Eye (tissue), 1 donor: ENCODE measurements around the gene UMODL1.
A peak's percentile ranks its signal among the peaks of the same experiment; 100 is the strongest.
"Not testable (repeated sequence)": the region's sequence is repeated elsewhere in the genome, so short reads cannot be mapped to it uniquely, and the experiment has no call there.

ENCODE experiments used
- DNase-seq: peaks from one replicate; pipeline ENCODE4 v3.0.0-alpha.2; 2015

The UMODL1 gene

DNA sequence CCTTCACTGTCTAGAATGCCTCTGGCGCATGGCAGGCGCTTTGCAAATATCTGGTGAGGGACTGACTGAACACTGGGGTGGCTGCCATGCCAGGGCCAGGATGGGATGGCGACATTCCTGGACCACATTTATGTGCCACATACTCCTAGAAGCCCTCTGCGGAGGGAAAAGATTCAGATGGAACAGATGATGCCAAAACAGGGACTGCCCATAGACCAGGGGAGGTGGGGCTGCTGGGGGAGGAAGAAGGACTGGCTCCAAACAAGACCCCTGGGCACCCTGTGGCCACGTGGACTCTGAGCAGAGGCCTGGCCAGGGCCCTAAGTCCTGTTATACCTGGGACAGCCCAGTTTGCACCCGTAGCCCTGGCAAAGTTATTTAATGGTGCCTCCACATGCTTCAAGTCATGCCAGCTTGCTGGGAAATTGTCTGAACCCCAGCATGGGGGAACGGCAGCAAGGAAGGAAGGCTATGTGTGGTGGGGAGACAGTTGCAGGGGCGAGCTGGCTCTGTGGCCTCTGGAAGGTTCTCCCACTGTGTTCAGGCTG is 44.1 kb downstream of the UMODL1 start:
- no peak for DNase-seq

DNA sequence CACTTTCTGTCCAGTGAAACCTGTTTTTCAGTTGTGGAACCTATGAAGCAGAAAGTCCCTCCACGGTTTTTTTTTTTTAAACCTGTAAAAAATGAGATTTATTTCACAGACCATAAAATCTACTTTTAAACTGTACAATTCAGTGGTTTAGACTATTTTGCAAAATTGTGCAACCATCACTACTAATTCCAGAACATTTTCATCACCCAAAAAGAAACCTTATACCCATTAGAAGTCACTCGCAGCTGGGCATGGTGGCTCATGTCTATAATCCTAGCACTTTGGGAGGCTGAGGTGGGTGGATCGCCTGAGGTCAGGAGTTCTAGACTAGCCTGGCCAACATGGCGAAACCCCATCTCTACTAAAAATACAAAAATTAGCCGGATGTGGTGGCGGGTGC is 45.4 kb downstream of the UMODL1 start:
- DNase-seq: not testable (repeated sequence)

DNA sequence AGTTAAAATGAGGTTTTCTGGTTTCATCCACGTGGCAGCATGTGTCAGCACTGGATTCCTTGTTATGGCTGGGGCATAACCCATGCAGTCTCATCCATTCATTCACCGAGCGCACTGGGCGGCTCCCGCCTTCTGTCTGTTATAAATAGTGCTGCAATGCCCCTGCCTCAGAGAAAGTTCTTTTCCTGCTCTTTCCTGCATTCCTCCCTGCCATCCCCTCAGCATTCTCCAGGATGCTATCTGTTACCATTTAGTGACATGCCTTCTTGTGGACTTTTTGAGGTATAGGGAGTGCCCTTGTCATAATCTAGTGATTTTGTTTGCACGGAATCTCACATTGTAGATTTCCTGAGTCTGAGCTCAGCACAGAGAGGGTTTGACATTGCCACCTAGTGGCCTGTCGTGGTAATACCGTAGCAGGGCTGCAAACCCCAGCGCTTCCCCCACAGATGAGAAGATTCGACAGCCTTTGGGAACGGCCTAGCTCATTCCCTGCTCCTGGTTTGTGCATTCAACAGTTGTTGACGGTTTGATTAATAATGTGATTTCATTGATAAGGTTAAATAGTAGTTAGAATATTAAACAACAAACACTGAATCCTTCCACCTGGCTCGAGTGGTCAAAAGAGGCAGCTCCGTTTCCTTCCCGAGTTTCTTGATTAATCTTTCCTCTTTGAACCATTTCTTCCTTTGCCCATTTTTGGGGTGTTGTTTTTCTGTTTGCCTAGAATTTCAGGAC is 46.3 kb downstream of the UMODL1 start:
- DNase-seq: peak; percentile 95

DNA sequence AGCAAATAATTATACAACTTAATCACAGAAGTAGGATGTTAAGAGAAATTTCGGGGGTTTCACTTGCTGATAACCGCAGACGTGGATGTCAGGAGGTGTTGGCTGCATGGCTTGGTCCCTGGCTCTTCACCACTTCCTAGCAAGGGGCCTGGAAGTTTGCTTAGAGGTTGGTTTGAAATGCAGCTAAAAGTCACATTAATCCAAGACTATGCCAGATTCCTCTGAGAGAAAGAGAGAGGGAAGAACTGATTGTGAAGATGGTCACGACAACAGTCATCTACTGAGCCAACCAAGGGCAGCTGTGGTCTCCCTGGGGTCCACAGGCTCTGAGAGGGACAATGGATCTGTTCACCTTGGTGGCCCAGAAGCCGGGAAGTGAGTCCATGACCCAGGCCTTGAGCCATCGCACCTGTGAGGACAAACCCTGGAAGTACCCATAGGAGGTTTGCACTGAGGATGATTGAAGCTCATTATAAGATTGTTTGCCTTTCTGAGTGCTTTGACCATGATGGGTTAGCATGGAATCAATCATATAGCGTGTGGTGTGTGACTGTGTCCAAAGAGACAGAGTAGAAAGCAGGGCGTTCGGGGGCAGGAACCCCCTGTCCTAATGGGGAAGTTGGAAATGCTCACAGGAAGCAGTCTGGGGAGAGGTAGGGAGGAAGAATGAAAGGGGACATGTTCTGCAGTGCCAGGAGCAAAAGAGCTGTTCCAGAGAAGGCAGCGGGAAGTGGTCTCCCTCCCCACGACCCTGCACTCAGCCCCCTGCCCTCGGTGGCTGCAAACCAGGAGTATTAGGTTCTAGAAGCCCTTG is 47.1 kb downstream of the UMODL1 start:
- no peak for DNase-seq

DNA sequence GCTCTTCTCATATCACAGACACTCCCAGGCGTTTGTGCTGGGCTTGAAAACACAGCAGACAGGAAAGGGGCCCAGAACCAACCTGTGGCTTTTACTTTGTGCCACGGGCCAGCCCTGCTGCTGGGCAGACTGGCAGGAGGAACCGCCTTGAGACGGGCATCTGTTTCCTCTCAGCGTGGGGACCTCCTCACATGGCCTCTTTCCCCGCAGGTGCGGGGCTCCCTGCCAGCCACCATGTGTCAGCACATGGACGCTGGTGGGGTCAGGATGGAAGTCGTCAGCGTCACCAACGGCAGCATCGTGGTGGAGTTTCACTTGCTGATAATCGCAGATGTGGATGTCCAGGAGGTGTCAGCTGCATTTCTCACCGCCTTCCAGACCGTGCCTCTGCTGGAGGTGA is 47.8 kb downstream of the UMODL1 start:
- DNase-seq: no peak

DNA sequence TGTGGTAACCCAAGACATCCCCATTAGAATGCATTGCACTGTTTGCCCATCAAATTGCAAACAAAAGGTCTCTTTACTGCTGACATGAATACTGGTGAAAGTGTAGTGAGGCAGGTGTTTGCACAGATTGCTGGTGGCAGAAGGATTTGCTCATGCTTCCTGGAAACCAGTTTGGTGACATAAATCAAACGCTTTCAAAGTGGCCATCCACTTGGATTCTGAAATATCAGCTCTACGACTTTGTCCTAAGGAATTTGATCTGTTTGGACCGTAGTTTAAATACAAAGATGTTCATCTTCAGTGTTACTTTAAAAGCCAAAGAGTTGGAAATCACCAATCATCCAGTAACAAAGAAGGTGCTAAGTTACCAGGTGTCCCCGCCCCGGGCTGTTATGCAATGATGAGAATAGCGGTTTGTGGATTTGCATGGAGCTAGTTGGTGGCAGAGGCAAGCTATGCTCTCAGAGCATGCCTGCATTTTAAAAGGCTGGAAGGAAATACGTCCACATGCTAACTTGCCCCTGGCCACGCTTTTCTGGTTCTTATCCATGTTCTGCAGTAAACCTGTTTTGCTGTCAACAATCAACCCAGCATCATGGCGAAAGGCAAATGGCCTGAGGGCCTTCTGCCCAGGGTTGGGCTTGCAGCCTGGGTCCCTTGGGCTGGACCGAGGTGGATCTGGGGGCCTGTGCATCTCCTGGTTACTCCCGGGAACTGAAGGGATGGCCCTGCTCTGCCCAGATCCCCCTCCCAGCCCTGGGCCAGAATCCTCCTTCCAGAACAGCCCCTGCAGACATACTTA is 49.2 kb downstream of the UMODL1 start:
- no peak for DNase-seq

DNA sequence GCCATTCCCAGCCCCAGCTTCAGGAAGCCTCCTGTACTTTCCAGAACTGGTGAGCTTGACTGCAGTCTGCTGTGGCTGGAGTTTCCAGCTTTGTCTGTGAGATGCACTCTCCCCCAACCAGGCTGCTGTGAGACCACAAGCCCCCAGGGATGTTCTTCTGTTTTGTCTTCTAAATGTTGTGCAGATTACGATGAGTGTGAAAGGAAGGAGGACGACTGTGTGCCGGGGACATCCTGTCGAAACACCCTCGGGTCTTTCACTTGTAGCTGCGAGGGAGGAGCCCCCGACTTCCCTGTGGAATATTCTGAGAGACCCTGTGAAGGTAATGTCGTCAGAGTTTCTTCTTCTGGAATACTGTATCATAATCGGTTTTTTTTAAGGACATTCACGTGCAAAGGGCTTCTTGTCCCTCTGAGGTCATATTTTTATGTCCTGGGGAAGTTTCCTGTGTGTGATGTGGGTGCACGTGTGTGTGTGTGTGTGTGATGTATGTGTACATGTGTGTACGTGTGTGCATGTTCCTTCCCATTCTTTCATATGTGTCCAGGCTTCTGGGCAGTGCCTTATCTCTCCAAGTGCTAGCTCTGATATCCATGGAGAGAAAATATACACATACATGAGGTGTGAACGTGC is 49.9 kb downstream of the UMODL1 start:
- DNase-seq: no peak

DNA sequence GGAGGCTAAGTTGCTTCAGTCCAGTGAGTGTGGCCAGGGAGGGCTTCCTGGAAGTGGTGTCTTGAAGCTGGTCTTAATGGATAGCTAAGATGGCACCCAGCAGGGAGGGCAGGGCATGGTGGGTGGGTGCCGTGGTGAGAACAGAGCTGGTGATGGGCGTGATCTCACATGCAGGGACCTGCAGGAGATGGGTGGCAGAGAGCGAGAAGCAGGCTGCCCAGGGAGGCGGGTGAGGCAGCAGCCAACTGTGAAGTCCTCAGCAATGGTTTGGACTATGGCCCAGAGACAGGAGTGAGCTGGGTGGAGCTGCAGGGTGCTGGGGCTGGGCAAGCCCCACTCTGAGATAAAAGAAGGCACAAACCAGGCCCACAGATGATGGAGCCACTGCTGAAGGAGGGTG is 50.7 kb downstream of the UMODL1 start:
- DNase-seq: no peak

DNA sequence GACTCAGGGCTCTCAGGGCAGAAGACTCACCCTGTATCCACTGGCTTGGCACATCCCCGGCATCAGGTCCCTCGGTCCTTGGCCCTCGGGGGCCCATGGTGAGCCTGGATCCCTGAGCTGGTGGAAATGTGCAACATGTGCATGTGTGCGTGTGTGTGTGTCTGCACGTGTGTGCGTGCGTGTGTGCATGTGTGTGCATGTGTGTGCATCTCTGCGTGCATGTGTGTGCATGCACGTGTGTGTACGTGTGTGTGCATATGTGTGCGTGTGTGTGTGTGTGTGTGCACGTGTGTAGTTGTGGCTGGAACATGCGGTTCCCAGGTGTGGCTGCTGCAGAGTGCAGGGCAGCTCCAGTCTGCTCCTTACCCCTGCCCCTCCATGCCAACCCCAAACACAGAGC is 51.3 kb downstream of the UMODL1 start:
- DNase-seq: no peak

DNA sequence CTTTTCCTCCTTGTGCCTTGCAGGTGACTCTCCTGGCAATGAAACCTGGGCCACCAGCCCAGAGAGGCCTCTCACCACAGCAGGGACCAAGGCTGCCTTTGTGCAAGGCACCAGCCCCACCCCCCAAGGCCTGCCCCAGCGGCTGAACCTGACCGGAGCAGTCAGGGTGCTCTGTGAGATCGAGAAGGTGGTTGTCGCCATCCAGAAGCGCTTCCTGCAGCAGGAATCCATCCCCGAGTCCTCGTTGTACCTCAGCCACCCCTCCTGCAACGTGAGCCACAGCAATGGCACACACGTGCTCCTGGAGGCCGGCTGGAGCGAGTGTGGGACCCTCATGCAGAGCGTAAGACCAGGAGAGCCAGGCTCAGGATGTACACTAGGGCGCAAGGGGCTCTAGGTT is 51.7 kb downstream of the UMODL1 start:
- no peak for DNase-seq

DNA sequence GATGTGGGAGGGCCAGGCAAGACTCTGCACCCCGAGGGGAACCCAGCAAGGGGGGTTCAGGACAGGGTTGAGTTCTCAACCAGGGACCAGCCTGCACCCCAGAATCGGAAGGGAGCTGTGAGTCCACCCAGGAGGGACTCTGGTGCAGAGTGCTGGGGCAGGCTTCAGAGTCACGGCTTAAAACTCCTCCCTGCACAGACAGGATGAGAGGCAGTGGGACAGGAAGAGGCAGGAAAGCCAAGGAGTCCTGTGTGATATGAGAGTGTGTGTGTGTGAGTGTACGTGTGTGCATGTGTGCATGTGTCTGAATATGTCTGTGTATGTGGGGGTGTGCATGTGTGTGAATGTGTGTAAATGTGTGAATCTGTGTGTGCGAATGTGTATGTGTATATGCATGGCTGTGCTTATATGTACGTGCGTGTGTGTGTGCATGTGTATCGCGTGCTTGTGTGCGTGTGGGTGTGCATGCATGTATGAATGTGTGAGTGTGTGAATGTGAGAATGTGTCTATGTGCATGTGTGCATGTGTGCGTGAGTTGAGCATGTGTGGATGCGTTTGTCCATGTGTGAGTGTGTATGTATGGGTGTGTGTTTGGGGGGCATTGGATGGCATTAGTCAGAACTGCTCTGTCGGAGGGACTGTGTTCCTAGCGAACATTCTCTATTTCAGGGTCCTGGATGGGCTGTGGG is 52.2 kb downstream of the UMODL1 start:
- no peak for DNase-seq

DNA sequence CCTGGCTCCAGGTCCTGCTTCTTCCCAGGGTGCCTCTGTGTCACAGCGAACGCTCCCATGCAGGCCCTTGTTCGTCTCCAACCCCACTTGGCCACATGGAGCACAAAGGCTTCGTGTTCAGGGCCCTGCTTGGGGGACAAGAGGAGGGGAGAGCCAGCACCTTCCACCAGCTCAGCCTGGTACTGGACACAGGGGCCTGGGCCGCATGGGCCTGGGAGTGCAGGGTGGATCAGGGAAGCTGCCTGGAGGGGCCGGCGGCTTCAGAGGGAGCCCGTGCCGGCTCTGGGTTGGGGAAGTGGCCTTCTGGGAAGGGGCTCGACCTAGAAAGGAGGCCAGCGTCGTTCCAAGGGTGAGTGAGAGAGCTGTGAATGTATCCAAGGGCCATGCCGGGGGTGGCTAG is 53.0 kb downstream of the UMODL1 start:
- no peak for DNase-seq

DNA sequence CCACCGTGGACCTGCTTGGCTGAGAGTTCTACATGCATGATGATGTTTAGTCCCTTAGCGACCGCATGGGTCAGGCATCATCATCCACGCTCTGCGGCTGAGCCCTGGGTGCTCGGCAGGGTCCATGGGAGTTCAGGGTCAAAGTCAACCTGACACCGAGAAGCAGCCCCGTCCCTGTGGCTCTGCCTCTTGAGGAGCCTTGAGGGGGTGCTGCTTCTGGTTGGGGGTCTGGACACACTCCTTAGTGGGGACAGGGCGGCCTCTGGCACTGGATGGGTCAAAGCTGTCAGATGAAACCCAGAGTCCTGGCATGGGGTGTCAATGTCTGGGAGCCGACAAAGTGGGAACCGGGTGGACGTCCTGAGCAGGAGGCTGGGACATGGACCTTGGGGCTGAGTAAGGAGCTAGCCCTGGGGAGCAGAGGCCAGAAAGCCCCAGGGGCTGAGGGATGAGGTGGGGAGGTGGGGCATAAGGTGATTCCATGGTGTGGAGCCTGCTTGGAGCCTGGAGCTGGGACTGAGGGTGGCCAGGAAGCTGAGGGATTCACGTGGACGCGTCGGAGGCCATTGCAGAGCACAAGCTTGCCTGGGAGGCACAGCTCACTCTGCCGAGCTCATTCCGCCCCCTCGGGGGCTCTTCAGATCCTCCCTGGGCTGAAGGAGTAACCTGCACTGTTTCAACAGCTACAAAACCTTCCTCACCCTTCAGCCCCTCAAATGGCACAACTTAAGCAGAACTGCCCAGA is 53.9 kb downstream of the UMODL1 start:
- DNase-seq: no peak

DNA sequence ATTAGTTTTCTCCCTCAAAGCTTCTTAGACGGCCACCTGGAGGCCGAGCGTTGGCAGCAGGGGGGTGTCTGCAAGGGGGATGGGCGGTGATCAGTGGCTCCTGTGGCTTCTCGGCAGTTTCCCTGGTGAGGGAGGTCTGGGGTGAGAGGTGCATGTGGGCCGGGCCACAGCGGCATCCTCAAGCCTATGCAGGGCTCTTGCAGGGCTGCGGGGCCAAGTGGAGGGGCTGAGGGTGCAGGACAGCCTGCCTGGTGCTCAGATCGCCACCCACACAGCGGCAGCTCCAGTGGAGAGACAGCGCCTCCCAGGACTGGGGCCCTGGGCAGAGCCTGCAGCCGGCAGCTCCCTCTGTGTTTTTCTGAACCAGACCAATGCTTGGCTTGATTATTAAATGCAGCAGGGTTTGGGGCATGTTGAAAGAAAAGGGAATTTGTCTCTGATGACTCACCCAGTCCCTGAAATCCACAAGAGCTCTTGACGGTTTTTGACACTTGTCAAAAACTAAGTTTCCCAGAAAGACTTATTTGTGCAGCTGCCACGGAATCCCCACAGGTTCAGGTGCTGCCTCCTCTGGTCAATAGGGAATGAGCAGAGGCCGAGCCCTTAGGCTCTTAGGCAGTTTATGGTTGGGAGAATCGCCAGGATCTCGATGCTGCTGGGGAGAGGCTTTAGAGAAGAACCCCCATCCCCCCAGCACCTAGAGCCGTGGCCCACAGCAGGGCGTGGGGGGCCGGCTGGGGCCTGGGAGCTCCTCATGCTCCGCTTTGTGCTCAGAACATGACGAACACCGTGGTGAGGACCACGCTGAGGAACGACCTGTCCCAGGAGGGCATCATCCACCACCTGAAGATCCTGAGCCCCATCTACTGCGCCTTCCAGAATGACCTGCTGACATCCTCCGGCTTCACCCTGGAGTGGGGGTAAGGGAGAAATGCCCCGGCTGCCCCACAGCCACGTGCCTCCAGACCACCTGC is 54.7 kb downstream of the UMODL1 start:
- DNase-seq: no peak

DNA sequence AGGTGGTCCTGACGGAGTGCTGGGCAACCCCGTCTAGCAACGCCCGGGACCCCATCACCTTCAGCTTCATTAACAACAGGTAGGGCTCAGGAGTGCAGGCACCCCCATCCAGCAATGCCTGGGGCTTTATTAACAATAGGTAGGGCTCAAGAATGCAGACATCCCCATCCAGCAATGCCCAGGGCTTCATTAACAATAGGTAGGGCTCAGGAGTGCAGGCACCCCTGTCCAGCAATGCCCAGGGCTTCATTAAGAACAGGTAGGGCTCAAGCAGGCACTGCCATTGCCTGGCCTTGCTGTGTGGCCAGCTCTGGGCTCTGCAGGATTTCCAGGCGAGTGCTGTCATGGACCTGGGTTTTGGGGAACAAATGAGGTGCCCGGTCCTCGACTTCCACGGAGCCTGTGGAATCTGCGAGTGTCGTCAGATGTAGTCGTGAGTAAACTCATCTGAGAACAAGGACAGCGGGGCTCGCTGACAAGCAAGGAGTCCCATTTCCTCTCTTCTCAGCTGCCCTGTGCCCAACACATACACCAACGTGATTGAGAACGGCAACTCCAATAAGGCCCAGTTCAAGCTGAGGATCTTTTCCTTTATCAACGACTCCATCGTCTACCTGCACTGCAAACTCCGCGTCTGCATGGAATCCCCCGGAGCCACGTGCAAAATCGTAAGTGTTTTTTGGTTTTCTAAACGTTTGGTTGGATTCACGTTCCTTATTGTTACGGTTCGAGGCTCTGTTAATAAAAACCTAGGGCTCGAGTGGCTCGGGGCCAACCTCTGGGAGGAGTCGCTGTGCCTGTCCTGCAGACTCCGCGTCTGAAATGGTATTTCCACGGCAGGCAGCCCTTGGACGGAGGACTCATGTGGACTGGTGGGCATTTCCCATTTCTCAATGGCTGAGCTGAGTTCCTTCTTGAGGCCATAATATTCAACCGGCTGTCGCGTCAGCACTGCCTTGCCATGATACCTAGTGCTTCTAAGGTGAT is 56.3 kb downstream of the UMODL1 start:
- no peak for DNase-seq

DNA sequence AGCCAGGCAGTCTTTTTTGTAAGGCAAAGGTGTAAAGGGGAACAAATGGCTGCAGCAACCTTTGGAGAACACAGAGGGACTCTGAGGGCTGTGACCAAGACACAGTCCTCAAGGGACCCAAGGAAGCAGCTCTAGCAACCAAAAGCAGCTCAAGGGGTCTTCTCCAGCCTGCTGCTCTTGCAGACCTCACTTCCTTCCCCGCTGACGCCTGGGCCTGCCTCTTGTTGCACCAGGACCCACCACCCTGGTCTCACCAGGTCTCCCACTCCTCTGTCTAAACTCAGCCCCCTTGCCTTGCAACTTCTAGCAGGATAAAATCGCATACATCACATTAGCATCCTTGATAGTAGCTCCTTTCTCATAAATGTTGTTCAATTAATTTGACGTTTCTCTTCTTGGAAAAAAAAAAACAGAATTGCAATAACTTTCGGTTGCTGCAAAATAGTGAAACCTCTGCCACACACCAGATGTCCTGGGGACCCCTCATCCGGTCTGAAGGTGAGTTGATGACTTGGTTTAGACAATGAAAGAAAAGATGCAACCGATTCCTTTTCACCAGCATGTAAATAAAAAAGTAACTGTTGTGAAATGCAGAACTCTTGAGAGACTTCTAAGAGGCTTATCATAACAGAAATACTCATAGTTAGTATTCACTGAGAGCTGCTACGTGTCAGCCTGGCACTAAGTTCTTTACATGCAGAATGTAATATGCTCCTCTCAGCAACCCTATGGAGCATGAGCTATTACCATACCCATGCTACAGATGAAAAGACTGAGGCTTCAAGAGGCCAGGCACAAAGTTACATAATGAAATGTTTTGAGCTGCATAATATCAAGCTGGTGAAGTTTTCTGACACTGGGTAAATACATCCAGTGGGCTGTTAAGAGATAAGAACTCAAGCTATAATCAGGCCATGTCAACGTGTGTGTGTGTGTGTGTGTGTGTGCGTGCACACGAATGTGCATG is 58.5 kb downstream of the UMODL1 start:
- DNase-seq: no peak

DNA sequence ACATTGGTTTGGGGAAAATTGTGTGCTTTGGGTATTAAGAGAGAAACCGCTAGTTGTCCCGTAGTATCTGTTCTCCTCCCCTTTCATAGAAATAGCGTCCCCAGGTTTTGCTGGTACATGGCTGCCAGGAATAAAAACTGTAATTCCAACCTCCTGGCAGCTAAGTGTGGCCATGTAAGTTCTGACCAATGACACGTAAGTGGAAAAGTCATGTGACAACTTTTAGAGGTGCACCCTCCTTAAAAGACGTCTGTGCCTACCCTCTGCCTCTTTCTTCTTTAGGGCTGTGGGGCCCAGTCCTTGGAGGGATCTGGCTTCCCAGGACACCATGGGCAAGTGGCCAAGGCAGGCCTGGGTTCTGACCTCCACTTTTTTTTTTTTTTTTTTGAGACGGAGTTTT is 59.3 kb downstream of the UMODL1 start:
- no peak for DNase-seq

DNA sequence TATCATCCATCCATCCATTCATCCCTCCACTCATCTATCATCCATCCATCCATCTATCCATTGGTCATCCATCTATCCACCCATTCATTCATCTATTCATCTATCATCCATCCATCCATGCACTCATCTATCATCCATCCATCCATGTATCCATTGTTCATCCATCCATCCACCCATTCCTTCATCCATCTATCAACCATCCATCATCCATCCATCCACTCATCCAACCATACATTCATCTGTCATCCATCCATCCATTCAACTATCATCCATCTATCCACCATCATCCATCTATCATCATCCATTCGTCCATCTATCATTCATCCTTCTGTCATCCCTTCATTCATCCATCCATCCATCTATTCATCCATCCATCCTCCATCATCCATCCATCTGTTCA is 61.1 kb downstream of the UMODL1 start:
- DNase-seq: no peak
